ENCODE results near the gene TNF. TPM values are rescaled to one million over a fixed set of nuclear protein-coding genes. Genes with fewer than 3 reads are reported as not detected.
A peak's percentile ranks its signal among the peaks of the same experiment; 100 is the strongest.

The TNF gene
- total and polyA plus RNA-seq, 2 of the 13 experiments (the other 11 are each of a cell fraction or from before 2014, with no cell fraction given): not detected

- TF ChIP-seq ZXDC (CRISPR knock-in tag; IDR thresholded peaks at IDR 0.05): peak; percentile 66; the same call in 1 of the 2 replicates
- TF ChIP-seq SSRP1 (CRISPR knock-in tag; IDR thresholded peaks at IDR 0.05): no peak
- TF ChIP-seq TGIF2 (CRISPR knock-in tag; IDR thresholded peaks at IDR 0.05): peak; percentile 81
- no peak for TF ChIP-seq HNF4A (CRISPR knock-in tag; IDR thresholded peaks at IDR 0.05)
- TF ChIP-seq ZNF512 (CRISPR knock-in tag; IDR thresholded peaks at IDR 0.05): no peak
- TF ChIP-seq MLXIP (CRISPR knock-in tag; IDR thresholded peaks at IDR 0.05; ENCODE audit: borderline replicate concordance): no peak
- TF ChIP-seq SP4 (CRISPR knock-in tag; IDR thresholded peaks at IDR 0.05): no peak; the same call in 1 of the 2 replicates
- peak; percentile 83 for TF ChIP-seq HBP1 (CRISPR knock-in tag; IDR thresholded peaks at IDR 0.05; ENCODE audit: low read depth)
- TF ChIP-seq KAT2B (IDR thresholded peaks at IDR 0.05; ENCODE audit: borderline replicate concordance, low read depth, low read length): no peak
- TF ChIP-seq ZNF557 (CRISPR knock-in tag; IDR thresholded peaks at IDR 0.05): no peak
- TF ChIP-seq ZNF773 (CRISPR knock-in tag; IDR thresholded peaks at IDR 0.05; ENCODE audit: borderline replicate concordance): no peak
- TF ChIP-seq PREB (CRISPR knock-in tag; IDR thresholded peaks at IDR 0.05): no peak
- TF ChIP-seq BHLHE40 (IDR thresholded peaks at IDR 0.05; ENCODE audit: low read length): no peak
- no peak for TF ChIP-seq ZNF780A (CRISPR knock-in tag; IDR thresholded peaks at IDR 0.05)
- TF ChIP-seq RFX3 (CRISPR knock-in tag; IDR thresholded peaks at IDR 0.05): no peak
- TF ChIP-seq ZFP62 (CRISPR knock-in tag; IDR thresholded peaks at IDR 0.05): no peak
- TF ChIP-seq ZNF451 (CRISPR knock-in tag; IDR thresholded peaks at IDR 0.05): no peak
- peak; percentile 96 for TF ChIP-seq HOXA3 (CRISPR knock-in tag; IDR thresholded peaks at IDR 0.05)
- TF ChIP-seq ZFP1 (CRISPR knock-in tag; IDR thresholded peaks at IDR 0.05): no peak
- no peak for TF ChIP-seq GATAD2A (CRISPR knock-in tag; IDR thresholded peaks at IDR 0.05)
- TF ChIP-seq CBX1 (IDR thresholded peaks at IDR 0.05; ENCODE audit: low read depth): no peak
- TF ChIP-seq EHMT2 (IDR thresholded peaks at IDR 0.05; ENCODE audit: borderline replicate concordance, low read depth, low read length): no peak
These were observed 45.4 kb downstream of the TNF start, which contains the start of gene PRRC2A (continued) for GRCh38 chr6:31620586-31621319.
